Daoy (cell line): Measurements from ENCODE around the gene SMR3B. TPM values are rescaled to one million over a fixed set of nuclear protein-coding genes. Genes with fewer than 3 reads are reported as not detected.

ENCODE experiments used
- total RNA-seq: library from RNA; depleted of rRNA; stranded (reverse); fragments of >200 nt; shearing (Covaris generic); gene quantifications from 2 replicates; pipeline ENCODE4 v1.2.3, GENCODE V29; 2014; rRNA removed

SMR3B gene
- total RNA-seq, 1 experiment from 2014 or later, result not detected

Other genes starting within 250 kb of the SMR3B start
- not detected in 2 replicates for gene PRR27, start 228.9 kb upstream of the SMR3B start, total RNA-seq
- not detected in 2 replicates for gene ODAM, start 187.4 kb upstream of the SMR3B start, total RNA-seq
- gene FDCSP, start 157.0 kb upstream of the SMR3B start, total RNA-seq, result 0.97 TPM in 1 of 2 replicates, not detected in the other
- not detected in 2 replicates for gene CSN3, start 140.5 kb upstream of the SMR3B start, total RNA-seq
- not detected in 2 replicates for gene CABS1, start 48.1 kb upstream of the SMR3B start, total RNA-seq
- not detected in 2 replicates for gene SMR3A, start 22.4 kb upstream of the SMR3B start, total RNA-seq
- gene OPRPN, start 14.8 kb downstream of the SMR3B start, total RNA-seq, result not detected in 2 replicates
- not detected in 2 replicates for gene MUC7, start 89.1 kb downstream of the SMR3B start, total RNA-seq
- 98.3 and 106 TPM in 2 replicates for gene AMTN, start 135.4 kb downstream of the SMR3B start, total RNA-seq
- 0.06 TPM in 1 of 2 replicates, not detected in the other for gene AMBN, start 209.1 kb downstream of the SMR3B start, total RNA-seq
- gene ENAM, start 245.6 kb downstream of the SMR3B start, total RNA-seq, result not detected in 2 replicates